Measurements from ENCODE around the gene CLEC19A.

- TF ChIP-seq, protein P1, sequence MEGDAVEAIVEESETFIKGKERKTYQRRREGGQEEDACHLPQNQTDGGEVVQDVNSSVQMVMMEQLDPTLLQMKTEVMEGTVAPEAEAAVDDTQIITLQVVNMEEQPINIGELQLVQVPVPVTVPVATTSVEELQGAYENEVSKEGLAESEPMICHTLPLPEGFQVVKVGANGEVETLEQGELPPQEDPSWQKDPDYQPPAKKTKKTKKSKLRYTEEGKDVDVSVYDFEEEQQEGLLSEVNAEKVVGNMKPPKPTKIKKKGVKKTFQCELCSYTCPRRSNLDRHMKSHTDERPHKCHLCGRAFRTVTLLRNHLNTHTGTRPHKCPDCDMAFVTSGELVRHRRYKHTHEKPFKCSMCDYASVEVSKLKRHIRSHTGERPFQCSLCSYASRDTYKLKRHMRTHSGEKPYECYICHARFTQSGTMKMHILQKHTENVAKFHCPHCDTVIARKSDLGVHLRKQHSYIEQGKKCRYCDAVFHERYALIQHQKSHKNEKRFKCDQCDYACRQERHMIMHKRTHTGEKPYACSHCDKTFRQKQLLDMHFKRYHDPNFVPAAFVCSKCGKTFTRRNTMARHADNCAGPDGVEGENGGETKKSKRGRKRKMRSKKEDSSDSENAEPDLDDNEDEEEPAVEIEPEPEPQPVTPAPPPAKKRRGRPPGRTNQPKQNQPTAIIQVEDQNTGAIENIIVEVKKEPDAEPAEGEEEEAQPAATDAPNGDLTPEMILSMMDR (conservative IDR thresholded peaks at IDR 0.05 in 1 of 2, IDR thresholded peaks at IDR 0.05 in 1 of 2; ENCODE audit: extremely low read depth in 1 of 2, insufficient read depth in 1 of 2, low read depth in 1 of 2, low read length in 2 of 2), result no peak
- no peak for TF ChIP-seq EZH2 (IDR thresholded peaks at IDR 0.05; ENCODE audit: borderline replicate concordance, low read length)
Observed at GRCh38 chr16:19266774-19267173, 18.8 kb upstream of the CLEC19A start.

Data from mammary epithelial cell (primary cell).